ENCODE data around the gene FGF16.
"Not testable (repeated sequence)": the region's sequence is repeated elsewhere in the genome, so short reads cannot be mapped to it uniquely, and the experiment has no call there.

The FGF16 gene

DNA sequence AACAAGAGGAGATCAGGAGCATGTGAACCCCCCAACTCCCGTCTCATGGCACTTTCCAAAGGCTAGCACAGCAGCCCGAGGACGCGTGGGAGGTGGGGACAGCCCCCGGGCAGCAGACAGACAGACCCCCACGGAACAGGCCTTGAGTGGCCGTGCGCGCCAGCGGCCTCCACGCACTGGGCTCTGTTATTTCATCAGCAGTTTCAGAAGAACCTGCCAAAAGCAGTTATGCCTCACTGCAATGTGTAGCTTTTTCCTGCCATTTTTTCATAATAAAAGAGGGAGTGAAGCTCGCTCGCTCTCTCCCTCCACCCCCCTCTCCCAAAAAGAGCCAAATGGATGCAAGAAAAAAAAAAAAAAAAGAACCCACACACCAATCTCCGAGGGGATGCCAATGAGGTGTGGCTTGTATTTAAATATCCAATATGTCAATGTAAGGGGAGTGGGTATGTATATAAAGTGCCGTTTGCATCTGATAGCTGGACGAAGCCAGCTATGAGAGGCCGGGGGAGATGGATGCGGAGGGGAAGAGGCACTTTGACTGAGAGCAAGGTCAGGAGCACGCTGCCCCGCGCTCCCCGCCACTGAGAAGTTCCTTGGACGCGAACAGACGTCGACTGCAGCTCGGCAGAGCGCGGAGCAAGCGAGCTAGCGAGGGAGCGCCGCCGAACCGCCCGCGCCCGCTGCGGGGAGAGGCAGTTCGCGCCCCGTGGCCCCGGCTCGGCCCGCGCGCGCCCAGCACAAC is at the start of gene FGF16:
TSS of gene FGF16 (plus strand) at position 482 of the 745 bp plus-strand sequence. CDS start 286 bp downstream, outside the sequence.
- DNase-seq = no peak

DNA sequence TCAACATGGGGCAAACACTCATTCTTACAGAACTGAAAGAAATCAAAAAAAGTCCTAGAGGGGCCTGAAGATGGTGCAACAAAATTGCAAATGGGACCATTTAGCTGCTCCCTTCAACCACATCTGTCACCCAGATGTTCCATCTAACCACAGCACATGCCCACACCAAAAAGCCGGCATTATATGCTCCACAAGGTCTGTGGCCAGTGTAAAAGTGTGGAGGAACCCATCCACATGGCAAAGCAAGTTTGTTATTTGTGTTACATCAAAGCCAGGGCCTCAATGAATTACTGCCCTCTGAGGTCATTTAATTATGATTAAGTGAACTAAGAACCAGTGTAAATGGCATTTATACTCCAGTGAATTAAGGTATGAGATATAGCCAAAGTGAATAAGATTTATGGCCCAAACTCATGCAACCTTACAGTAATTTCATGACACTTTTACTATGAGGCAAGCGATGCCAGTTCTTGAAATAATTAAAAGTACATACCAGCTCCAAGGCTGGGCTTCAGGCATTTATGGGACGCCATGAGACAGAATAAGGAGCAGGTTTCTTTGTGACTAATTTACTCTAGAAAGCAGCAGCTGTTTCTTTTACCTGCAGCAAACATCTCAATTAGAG is 48.7 kb upstream of the FGF16 start:
- DNase-seq = no peak

DNA sequence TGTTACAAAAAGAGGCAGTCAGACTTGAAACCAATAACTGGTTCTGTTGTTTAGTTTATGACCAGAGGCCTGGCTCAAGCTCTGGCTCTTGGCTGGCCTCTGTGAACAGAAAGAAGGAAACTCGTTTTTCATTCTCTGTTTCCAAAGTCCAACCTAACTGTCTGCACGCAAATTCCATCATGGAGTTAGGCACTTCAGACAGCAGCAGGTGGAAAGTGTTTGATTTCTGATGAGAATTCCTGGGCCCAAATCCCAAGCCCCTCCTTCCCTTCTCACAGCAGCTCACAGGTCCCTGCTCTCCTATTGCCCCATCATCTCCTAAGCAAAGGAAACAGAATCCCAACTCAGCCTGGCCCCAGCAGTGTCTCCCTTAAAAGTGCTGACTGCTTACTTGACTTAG is 42.8 kb upstream of the FGF16 start:
- DNase-seq = no peak

DNA sequence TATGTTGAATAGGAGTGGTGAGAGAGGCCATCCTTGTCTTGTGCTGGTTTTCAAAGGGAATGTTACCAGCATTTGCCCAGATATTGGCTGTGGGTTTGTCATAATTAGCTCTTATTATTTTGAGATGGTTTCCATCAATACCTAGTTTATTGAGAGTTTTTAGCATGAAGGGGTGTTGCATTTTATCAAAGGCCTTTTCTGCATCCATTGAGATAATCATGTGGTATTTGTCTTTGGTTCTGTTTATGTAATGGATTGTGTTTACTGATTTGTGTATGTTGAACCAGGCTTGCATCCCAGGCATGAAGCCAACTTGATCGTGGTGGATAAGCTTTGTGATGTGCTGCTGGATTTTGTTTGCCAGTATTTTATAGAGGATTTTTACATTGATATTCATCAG is 39.4 kb upstream of the FGF16 start:
- DNase-seq = not testable (repeated sequence)

DNA sequence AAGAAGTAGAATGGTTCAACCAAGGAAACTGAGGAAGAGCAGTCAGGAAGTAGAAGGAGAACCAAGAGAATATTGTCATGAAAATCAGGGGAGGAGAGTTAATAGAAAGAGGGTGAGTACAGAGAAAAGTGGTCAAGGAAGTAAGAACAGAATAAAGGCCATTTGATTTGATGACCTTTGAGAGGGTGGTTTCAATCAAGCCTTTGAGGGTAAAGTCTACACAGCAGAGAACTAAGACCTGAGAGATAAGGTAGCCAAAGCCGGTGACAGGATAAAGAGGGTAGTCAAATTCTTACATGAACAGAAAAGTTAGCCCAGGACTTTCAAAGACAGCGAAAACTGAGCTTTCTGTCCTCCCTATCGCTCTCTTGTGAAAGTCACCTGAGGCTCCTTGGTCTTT is 34.6 kb upstream of the FGF16 start:
- DNase-seq = no peak

DNA sequence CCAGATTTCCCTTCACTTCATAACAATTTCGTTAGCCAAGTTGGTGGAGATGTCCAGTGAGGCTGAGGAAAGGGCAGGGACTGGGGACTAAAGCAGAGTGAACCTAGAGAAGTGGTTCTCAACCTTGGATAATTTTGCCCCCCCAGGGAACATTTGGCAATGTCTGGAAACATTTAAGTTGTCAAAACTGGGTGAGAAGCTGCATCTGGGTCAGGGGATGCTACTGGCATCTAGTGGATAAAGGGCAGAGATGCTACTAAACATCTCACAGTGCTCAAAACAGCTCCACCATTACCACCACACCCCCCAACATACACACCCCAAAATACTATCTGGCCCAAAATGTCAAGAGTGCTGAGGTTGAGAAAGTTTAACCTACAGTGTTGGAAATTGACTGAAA is 32.0 kb upstream of the FGF16 start:
- no peak for DNase-seq

DNA sequence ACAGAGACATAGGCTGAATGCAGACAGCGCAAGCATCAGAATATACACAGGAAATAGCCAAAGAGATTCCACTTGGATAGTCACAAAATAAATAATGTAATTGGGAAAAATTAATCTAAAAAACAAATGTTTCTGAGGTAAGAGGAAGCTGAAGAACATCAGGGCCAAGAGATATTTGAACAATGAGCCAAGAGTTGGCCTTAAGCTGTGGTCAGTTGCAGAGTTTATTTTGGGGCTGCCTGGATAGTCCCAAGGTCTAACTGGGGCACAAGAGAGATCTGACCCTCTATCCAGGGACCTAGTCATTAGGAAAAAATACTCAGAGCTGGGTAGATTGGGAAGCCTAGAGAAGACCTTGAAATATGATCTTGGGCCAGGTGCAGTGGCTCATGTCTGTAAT is 31.3 kb upstream of the FGF16 start:
- DNase-seq = no peak

DNA sequence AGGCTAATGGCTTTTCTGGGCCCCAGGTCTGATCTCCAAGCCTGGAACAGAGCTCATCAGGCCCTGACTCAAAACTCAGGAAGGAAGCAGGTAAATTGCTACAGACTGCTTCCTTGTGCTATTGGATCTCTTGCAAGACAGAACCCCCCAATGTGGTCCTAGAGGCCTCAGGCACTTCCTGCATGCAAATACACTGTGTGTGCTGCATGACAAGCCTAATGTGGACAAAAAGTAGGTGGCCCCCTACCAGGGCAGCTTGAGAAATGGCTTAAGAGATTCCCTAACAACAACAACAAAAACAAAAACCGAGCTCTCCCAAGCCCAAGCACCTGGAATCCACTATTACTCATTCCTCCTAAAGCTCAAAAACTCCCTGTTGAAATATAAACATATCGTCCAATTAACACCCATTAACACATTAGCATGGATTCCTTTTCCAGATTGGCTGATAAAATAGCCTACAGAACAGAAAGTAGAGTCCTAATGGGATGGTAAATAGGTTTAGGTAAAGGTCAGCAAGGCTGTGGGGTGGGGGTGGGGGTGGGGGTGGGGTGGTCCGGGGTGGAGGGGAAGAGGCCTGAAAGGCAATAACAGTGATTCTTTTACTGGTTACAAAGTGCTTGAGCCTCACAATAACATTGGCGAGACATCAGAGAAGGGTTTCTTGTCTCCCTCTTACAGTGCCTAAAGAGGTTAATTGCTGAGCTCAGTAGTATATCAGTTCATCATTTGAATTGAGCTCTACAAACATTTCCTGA is 24.1 kb upstream of the FGF16 start:
- no peak for DNase-seq

DNA sequence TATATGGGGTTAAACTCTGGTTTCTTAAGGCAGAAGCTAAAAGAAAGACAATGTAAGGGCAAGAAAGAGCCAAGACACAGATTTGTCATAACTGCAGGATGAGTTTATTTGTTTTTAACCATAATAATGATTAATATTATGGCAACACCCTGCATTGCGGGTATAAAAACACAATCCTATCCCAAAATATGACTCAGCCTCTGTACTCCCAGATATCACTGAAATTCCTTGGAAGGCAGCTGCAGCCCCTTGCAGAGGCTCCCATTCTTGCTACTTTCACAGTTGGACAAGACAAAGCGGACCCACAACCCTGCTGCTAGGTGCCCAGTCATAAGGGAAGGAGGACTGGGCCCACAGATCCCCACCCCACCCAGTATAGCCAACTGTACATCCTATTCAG is 20.4 kb upstream of the FGF16 start:
- no peak for DNase-seq

DNA sequence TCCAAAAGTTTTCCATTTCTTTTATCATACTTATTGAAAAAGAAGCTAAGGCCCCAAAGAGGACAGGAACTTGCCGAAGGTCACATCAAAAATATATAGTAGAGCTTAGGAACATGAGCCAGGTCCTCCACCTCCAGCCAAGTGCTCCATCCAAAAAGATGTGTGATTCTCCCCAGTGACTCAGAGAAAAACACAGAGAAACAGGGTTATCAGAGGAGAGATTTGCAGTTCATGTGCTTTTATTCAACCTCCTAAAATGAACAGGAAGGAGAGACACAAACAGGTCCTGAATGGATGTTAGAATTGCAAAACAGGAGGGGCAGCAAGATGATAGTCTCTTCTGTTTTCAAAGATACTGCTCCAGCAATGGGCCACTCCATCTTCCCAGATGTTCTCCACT is 19.6 kb upstream of the FGF16 start:
- no peak for DNase-seq

DNA sequence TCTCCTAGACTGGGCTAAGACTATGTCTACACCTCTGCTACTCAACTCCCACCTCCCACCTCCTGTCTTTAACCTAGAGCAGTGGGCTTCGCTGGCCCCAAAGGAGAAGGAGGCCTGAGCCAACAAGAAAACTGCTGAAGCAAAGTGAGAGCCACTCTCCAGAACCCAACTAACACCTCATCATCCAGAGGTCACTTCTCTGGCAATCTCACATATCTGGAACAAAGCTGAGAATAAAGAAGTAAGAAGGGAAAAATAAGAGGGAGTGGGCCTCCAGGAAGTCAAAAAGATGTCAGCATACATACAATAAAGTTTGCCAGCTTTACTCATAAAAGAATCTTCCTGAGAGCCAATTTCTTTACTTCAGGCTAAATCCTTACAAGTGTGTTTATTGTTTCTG is 18.6 kb upstream of the FGF16 start:
- no peak for DNase-seq

DNA sequence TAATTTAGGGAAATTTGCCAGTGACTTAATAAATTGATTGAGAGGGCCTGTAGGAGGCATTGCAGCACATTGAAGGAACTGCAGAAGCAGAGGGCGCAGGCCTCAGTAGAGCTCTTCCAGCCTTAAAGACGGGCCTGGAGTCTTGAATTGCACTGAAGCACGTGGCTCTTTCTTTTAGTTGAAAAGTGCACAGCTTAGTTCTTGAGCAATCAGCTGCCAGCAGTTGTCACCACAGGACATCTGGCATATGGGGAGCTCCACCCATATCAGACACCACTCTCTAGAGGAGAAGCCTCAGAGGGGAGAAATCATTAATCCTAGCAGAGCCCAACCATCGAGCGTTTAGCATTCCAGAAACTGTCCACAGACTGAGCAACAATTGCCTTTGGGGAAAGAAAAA is 16.0 kb upstream of the FGF16 start:
- no peak for DNase-seq

DNA sequence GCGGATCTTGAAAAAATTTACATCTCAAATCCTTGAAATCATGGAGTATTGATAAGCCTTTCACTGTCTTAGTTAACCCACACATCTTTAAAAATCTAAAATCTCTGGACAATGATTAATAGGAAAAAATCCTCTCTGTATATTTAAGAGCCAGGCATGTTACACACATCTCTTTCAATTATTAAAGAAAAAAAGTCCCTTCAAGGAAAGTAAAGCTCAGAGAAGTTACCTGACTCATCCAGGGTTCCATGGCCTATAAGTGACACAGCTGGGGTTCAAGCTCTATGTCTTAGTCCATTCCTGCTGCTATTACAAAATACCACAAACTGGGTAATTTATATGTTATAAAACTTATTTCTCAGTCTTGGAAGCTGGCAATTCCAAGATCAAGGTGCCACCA is 14.2 kb upstream of the FGF16 start:
- no peak for DNase-seq

DNA sequence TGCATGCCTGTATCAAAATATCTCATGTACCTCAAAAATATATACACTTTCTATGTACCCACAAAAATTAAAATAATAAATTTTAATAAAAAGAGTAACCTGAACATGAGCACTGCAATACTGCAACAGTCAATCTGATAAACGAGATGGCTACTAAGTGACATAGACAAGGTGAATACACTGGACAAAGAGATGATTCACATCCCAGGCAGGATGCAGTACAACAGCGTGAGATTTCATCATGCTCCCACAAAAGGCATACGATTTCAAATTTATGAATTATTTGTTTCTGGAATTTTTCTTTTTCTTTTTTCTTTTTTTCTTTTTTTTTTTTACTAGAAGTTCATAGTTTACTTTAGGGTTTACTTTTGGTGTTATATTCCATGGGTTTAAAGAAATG is 12.2 kb upstream of the FGF16 start:
- no peak for DNase-seq

DNA sequence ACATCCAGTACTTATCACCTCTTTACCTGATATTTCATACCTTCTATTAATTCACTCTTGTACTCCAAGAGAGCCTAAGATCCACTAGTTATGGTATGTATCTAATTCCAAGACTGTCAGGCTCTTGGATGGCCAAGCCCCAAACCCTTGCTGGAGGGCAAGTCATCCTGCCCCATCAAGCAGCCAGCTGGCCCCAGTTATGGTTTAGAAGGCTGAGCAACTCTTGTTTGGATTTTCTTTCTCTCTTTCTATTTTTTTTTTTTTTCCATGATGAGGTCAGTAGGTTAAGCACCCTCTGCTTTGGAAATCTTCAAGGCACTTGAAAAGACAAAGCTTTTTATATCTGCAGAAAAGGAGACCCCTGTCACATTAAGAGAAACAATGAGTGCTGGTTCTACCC is 10.9 kb upstream of the FGF16 start:
- DNase-seq = no peak

DNA sequence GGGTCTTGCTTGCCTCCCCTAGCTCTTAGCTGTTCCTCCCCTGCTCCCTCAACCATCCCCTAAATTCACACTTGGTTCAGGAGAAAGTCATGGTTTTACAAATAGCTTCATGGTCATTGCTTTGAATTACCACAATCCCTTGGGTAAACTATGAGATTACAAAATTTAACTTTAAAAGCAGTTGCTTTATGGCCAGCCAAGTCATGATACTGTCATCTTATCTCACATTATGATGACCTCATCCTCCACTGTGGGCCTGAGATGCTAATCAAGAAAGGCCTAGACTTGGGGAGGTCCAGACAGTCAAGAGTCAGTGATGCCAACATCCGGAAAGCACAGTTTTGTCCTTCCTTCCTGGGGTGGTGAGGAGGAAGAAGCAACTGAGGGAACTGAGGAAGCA is 10.5 kb upstream of the FGF16 start:
- no peak for DNase-seq

DNA sequence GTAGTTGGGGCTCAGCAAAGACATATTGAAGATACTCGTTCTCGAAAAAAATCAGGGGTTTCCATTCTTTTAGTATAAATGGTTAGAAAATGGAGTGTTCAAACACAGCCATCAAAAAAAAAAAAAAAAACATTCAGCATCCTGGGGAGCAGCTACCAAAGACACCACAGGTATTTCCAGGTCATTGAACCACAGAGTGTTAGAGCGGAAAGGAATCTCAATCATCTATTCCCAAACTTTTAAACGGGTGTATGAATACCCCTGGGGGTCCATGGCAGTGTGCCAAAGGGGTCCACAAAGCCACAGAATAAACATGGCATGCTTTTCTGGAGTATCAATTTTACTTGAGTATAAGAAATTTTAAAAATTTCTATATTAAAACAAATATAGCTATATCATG is 6.9 kb upstream of the FGF16 start:
- DNase-seq = no peak

DNA sequence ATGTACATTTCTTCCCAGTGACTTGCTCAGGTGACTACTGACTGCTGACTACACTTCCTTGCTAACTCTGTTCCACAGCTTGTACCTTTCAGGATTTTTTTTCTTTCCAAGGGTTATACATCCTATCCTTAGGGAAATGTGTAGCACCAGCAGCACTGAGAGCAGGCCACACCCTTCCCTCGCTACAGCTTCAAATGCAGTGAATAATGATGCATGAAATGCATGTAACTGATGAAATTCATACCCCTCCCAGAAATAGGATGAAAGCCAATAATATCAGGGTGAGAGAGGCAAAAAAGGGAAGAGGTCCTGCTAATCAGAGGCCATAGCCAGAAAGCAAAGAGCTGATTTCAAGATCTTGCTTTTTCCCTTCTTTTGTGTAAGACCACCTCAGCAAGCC is 6.2 kb upstream of the FGF16 start:
- no peak for DNase-seq

DNA sequence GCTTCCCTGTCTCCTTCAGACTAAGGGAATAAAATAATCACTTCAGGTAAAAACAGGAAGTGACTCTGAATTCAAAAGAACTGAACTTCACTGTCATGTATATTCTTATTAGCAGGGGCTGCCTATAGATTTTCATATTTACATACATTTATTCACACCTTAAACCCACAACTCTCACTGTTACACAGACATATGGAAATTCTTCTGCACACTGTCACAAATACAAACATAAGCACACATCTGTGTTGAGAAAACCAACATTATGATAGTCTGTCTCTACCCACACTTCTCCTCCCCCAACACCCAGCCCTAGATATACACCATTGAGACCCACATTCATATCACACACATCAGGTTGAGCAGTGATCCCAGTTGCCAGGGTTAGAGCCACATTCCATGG is 5.7 kb upstream of the FGF16 start:
- DNase-seq = no peak

DNA sequence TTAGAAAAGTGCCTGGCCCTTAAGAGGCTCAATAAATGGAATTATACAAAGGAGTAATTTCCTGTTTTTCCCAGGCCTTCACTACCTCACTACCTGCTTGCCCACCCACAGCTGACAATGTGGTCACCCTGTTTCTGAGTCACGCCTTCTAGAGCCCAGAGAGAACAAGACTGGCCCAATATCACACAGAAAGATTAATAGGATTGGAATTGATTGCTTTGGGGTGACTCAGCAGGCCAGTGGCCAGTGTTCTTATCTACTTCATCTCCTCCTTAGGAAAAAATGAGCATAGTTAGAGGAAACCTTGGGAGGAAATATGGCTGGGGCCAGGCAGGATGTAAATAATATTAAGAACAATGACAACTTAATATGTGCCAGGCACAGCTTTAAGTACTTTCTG is 4.5 kb upstream of the FGF16 start:
- DNase-seq = no peak

DNA sequence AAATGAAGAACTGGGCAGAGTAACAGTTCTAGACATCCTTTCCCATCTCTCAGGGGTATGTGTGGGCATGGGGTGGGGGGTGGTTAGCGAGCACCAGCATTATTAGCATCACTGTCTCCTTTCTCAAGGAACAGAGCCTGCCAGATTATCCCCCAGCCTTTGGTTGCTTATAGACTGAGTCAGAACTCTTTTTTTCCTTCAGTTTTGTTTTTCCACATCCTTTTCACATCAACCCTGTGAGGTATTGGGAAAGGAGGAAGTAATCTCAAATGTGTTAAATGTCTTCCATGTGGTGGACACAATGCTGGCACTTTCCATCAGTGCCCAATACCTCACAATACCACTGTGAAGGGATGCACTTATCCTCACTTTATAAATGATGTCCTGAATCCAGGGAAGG is 3.1 kb upstream of the FGF16 start:
- no peak for DNase-seq

DNA sequence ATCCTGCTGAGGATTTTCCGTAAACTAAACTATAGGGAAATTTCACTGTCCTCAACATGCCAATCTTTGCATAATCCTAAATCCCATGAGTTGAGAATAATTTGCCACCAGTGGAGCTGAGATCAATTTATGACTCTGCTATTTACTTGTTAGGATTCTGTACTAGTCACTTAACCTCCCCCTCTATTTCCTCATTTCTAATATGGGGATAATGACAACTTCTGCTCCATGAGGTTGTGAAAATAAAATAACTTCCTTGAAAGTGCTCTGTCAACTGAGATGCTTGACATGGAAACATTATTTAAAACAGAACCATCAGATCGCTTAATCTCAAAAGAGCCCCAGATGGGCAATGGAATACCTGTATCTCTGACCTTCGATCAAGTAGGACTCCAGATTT is 2.6 kb upstream of the FGF16 start:
- no peak for DNase-seq

DNA sequence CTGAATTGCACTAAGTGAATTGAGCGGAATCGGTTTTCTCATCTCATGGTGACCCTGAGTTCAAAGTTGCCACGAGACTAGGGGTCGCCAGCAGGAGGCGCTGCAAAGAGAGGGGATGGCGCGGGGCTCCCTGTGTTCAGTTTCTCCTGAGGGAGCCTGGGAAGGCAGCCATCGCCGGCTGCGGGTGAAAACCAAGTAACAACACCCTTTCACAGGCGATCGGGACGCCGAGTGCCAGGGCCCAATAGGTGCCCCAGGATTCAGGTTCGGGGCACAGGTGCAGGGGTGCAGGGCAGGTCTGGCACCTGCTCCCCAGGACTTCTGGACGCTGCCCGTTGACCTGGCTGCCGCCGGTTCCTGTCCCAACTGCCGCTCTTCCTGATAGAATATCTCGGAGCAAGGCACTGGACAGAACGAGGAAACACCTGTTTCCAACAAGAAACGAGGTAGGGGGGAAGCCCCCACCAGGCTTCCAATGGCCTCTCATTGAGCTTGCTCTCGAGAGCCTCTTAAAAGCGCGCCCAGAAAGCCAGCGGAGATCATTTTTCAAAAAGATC is 1.1 kb upstream of the FGF16 start:
- DNase-seq = no peak
